OCI-LY1 (cell line): Measurements from ENCODE around the gene GFRA4.

Experiments used
- H2AFZ ChIP-seq: fragments of 200-600 bp; sonication (generic), shearing (Covaris generic); 2 replicates; pipeline ENCODE4 v1.6.0; 2014; ENCODE audit warnings: antibody characterized with exemption, mild to moderate bottlenecking, low read length
- H3F3A ChIP-seq: fragments of 200-600 bp; sonication (generic), shearing (Covaris generic); 2 replicates; pipeline ENCODE4 v1.6.0; 2014; ENCODE audit warnings: mild to moderate bottlenecking, antibody characterized with exemption, low read length, moderate library complexity; ENCODE audit not compliant: insufficient read depth
- H3K27ac ChIP-seq: fragments of 200-600 bp; sonication (generic); 2 replicates; pipeline ENCODE4 v1.5.1; 2014; ENCODE audit warnings: low read length, mixed run types, mild to moderate bottlenecking, low read depth; ENCODE audit not compliant: poor library complexity, severe bottlenecking
- H3K27me3 ChIP-seq: fragments of 200-600 bp; sonication (generic); 2 replicates; pipeline ENCODE4 v1.6.0; 2014; ENCODE audit warnings: antibody characterized with exemption, mild to moderate bottlenecking, low read length, moderate library complexity; ENCODE audit not compliant: insufficient read depth
- H3K36me3 ChIP-seq: fragments of 200-600 bp; sonication (generic); 2 replicates; pipeline ENCODE4 v1.6.1; 2014; ENCODE audit warnings: mild to moderate bottlenecking, antibody characterized with exemption, low read length, moderate library complexity, mixed read lengths; ENCODE audit not compliant: insufficient read depth
- H3K4me1 ChIP-seq: fragments of 200-600 bp; sonication (generic); 2 replicates; pipeline ENCODE4 v1.5.1; 2014; ENCODE audit warnings: mild to moderate bottlenecking, low read length, moderate library complexity; ENCODE audit not compliant: insufficient read depth, severe bottlenecking
- H3K4me2 ChIP-seq: fragments of 200-600 bp; sonication (generic), shearing (Covaris generic); 2 replicates; pipeline ENCODE4 v1.6.1; 2014; ENCODE audit warnings: low read length
- H3K4me3 ChIP-seq: fragments of 200-600 bp; sonication (generic); 2 replicates; pipeline ENCODE4 v1.5.1; 2014; ENCODE audit warnings: low read length, low read depth, mild to moderate bottlenecking, mixed read lengths; ENCODE audit not compliant: poor library complexity, severe bottlenecking
- H3K79me2 ChIP-seq: fragments of 200-600 bp; shearing (Covaris generic); 2 replicates; pipeline ENCODE4 v1.6.1; 2016; ENCODE audit warnings: mixed run types, low read length, mixed read lengths; ENCODE audit not compliant: insufficient read depth
- H3K9ac ChIP-seq: fragments of 200-600 bp; sonication (generic), shearing (Covaris generic); 2 replicates; pipeline ENCODE4 v1.6.1; 2014; ENCODE audit warnings: mild to moderate bottlenecking, low read length, mixed read lengths
- H3K9me2 ChIP-seq: fragments of 200-600 bp; sonication (generic), shearing (Covaris generic); 2 replicates; pipeline ENCODE4 v1.6.1; 2014; ENCODE audit warnings: low read depth, mild to moderate bottlenecking, low read length, mixed read lengths
- H3K9me3 ChIP-seq: fragments of 200-600 bp; shearing (Covaris generic); 2 replicates; pipeline ENCODE4 v1.6.1; 2014; ENCODE audit warnings: low read length, mixed read lengths
- H4K20me1 ChIP-seq: fragments of 200-600 bp; sonication (generic), shearing (Covaris generic); 2 replicates; pipeline ENCODE4 v1.6.0; 2016; ENCODE audit warnings: mild to moderate bottlenecking, low read length; ENCODE audit not compliant: insufficient read depth
- CTCF ChIP-seq: fragments of 200-600 bp; sonication (generic), shearing (Covaris generic); IDR thresholded peaks from 2 replicates; pipeline ENCODE4 v1.5.1; 2017; ENCODE audit warnings: mild to moderate bottlenecking, antibody characterized with exemption, low read length, moderate library complexity, mixed read lengths
- EZH2 ChIP-seq: fragments of 200-600 bp; sonication (generic), shearing (Covaris generic); IDR thresholded peaks from 2 replicates; pipeline ENCODE4 v1.8.0; 2017; ENCODE audit warnings: borderline replicate concordance, mixed run types, mild to moderate bottlenecking, antibody characterized with exemption, low read length, moderate library complexity, mixed read lengths

The GFRA4 gene

GRCh38 chr20:3693376-3693775 is 30.2 kb upstream of the GFRA4 start:
- Histone ChIP-seq H4K20me1 (no peaks in the 10 kb centered on the region), H3K4me1 (no peaks in the 10 kb centered on the region), H3K4me3 (no peak overlapping the region), H3K79me2 (no peaks in the 10 kb centered on the region), H3K27me3 (no peaks in the 10 kb centered on the region; the same call in 1 of the 2 replicates), H3K27ac (no peak overlapping the region), H2AFZ (no peak overlapping the region), H3K9me3 (0 out of 2 replicates have a peak, but pooled peaks cover 4% of the 10 kb centered on the region), H3K4me2 (no peak overlapping the region), H3K9me2 (no peaks in the 10 kb centered on the region), H3K36me3 (no peaks in the 10 kb centered on the region), H3F3A (no peaks in the 10 kb centered on the region), H3K9ac (no peak overlapping the region)
- TF ChIP-seq EZH2 (no peak), CTCF (no peak)

- 0 out of 2 replicates have a peak, but pooled peaks cover 4% of the 10 kb centered on the region for H3K9me3 ChIP-seq
- no peaks in the 10 kb centered on the region for H4K20me1 ChIP-seq
- no peaks in the 10 kb centered on the region; the same call in 1 of the 2 replicates for H3K27me3 ChIP-seq
- H3F3A ChIP-seq = no peaks in the 10 kb centered on the region
- H3K27ac ChIP-seq = no peak overlapping the region
- H3K4me2 ChIP-seq = no peak overlapping the region
- H3K4me3 ChIP-seq = no peak overlapping the region
- H2AFZ ChIP-seq = no peak overlapping the region
- no peaks in the 10 kb centered on the region for H3K9me2 ChIP-seq
- no peaks in the 10 kb centered on the region for H3K4me1 ChIP-seq
- H3K36me3 ChIP-seq = no peaks in the 10 kb centered on the region
- H3K9ac ChIP-seq = no peak overlapping the region
- no peak for TF ChIP-seq EZH2
- TF ChIP-seq CTCF = no peak
- H3K79me2 ChIP-seq = no peaks in the 10 kb centered on the region
Observed at GRCh38 chr20:3692706-3693294, 29.6 kb upstream of the GFRA4 start.

GRCh38 chr20:3691897-3692296 is 28.7 kb upstream of the GFRA4 start:
- Histone ChIP-seq H2AFZ (no peak overlapping the region), H3K4me2 (no peak overlapping the region), H3F3A (no peaks in the 10 kb centered on the region), H3K9ac (no peak overlapping the region), H3K27me3 (no peaks in the 10 kb centered on the region; the same call in 1 of the 2 replicates), H3K79me2 (no peaks in the 10 kb centered on the region), H3K4me1 (no peaks in the 10 kb centered on the region), H3K4me3 (no peak overlapping the region), H4K20me1 (no peaks in the 10 kb centered on the region), H3K9me3 (0 out of 2 replicates have a peak, but pooled peaks cover 4% of the 10 kb centered on the region), H3K27ac (no peak overlapping the region), H3K9me2 (no peaks in the 10 kb centered on the region), H3K36me3 (no peaks in the 10 kb centered on the region)
- TF ChIP-seq EZH2 = no peak
- TF ChIP-seq CTCF = no peak
